Smooth muscle cell (in vitro differentiated cells): ENCODE data around the gene ARTN. TPM values are rescaled to one million over a fixed set of nuclear protein-coding genes. Genes with fewer than 3 reads are reported as not detected.
A peak's percentile ranks its signal among the peaks of the same experiment; 100 is the strongest.

Experiments
- DNase-seq: peaks from one replicate; lab custom pipeline; 2025; ENCODE audit not compliant: unreplicated experiment; lab: John Stamatoyannopoulos, UW
- H2AFZ ChIP-seq: fragments of 200-600 bp; sonication (generic); 2 replicates; pipeline ENCODE4 v1.6.0; 2016; ENCODE audit warnings: antibody characterized with exemption, low read depth, mild to moderate bottlenecking
- H3F3A ChIP-seq: fragments of 200-600 bp; sonication (generic); 2 replicates; pipeline ENCODE4 v1.6.0; 2017; ENCODE audit warnings: antibody characterized with exemption, low read depth
- H3K27ac ChIP-seq: fragments of 200-600 bp; sonication (generic); 2 replicates; pipeline ENCODE4 v1.5.1; 2016; ENCODE audit warnings: low read depth, mild to moderate bottlenecking
- H3K27me3 ChIP-seq: fragments of 200-600 bp; sonication (generic); 2 replicates; pipeline ENCODE4 v1.6.1; 2016; ENCODE audit warnings: low read depth, mild to moderate bottlenecking
- H3K36me3 ChIP-seq: fragments of 200-600 bp; sonication (generic); 2 replicates; pipeline ENCODE4 v1.5.1; 2016; ENCODE audit warnings: low read depth
- H3K4me1 ChIP-seq: fragments of 200-600 bp; sonication (generic); 2 replicates; pipeline ENCODE4 v1.5.1; 2016; ENCODE audit warnings: low read depth
- H3K4me2 ChIP-seq: fragments of 200-600 bp; sonication (generic); 2 replicates; pipeline ENCODE4 v1.6.0; 2016; ENCODE audit warnings: mild to moderate bottlenecking
- H3K4me3 ChIP-seq: fragments of 200-600 bp; sonication (generic); 2 replicates; pipeline ENCODE4 v1.5.1; 2016; ENCODE audit warnings: mild to moderate bottlenecking
- H3K79me2 ChIP-seq: fragments of 200-600 bp; sonication (generic); 2 replicates; pipeline ENCODE4 v1.6.0; 2016; ENCODE audit warnings: low read depth, mild to moderate bottlenecking
- H3K9ac ChIP-seq: fragments of 200-600 bp; sonication (generic); 2 replicates; pipeline ENCODE4 v1.6.0; 2016; ENCODE audit warnings: low read depth
- H3K9me3 ChIP-seq: fragments of 200-600 bp; sonication (generic); replicated peaks from 2 replicates; pipeline ENCODE4 v1.5.1; 2016; ENCODE audit warnings: low read depth
- H4K20me1 ChIP-seq: fragments of 200-600 bp; sonication (generic); 2 replicates; pipeline ENCODE4 v1.6.0; 2016; ENCODE audit warnings: low read depth
- CTCF ChIP-seq: fragments of 200-600 bp; sonication (generic); IDR thresholded peaks from 2 replicates; pipeline ENCODE4 v1.5.1; 2017; ENCODE audit warnings: borderline replicate concordance, mild to moderate bottlenecking, antibody characterized with exemption; ENCODE audit not compliant: insufficient read depth, poor library complexity, severe bottlenecking
- WGBS: methylation state at CpG from one replicate; pipeline ENCODE4 v1.1.7; 2016; ENCODE audit warnings: low lambda C conversion rate; 5-methylcytosine and 5-hydroxymethylcytosine counted together
- polyA plus RNA-seq: library from polyadenylated mRNA; unstranded; fragments of >200 nt; fragmentation: Nextera tagmentation; extraction: Ambion mirVana; gene quantifications from 2 replicates; pipeline ENCODE4 v1.2.1, GENCODE V29; 2016
- total RNA-seq: library from RNA; depleted of rRNA; stranded (reverse); fragments of >200 nt; gene quantifications from 2 replicates; pipeline ENCODE4 v1.2.3, GENCODE V29; 2014

The ARTN gene
- total RNA-seq (0.36 TPM in 1 of 2 replicates, not detected in the other), polyA plus RNA-seq (0.27 and 0.34 TPM in 2 replicates)

DNA sequence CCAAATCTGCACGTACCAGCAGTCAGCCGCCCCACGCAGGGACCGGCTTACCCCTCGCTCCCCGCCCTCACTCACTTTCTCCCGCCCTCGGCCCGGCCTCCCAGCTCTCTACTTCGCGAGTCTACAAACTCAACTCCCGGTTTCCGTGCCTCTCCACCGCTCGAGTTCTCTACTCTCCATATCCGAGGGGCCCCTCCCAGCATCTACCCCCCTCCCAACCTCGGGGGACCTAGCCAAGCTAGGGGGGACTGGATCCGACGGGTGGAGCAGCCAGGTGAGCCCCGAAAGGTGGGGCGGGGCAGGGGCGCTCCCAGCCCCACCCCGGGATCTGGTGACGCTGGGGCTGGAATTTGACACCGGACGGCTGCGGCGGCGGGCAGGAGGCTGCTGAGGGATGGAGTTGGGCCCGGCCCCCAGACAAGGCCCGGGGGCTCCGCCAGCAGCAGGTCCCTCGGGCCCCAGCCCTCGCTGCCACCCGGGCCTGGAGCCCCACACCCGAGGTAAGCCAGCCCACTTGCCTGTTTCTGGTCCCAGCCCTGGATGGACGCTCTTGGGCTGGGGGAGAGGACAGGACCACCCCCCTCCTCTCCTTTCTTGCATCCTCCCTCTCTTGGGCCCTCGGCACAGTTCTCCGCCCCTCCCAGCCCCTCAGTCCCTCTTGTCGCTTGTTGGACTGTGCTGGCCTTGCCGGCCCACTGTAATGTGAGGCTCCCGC lies at the start of gene ARTN:
Gene ARTN (plus strand): TSS at position 416 of the 715 bp plus-strand sequence. CDS start 1,856 bp downstream, outside the sequence.
- peak; percentile 48 for DNase-seq

DNA sequence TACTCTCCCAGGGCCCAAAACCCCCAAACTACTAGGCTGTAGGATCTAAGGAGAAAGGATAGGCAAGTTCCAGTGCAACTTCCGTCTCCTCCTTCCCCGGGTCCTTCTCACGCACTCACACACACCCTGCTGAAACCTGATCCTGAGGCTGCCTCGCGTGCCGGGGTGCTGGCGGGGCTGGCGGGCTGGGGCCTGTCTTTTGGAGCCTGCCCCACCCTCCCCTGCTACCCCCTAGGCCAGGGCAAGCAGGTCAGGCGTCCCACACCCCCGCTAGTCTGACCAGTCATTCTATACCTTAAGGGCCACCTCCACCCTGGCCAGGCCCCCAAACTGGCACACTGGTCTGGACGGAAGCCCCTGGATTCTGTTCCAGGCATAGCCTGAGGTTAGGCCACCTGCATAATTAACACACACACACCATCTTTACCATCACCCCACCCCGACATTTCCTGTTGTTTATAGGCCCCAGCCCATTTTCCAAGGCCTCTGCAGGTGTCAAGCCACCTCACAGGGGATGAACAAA lies 48.3 kb upstream of the ARTN start:
- H2AFZ ChIP-seq, result no peak overlapping the region
- no peak for TF ChIP-seq CTCF
- no peaks in the 10 kb centered on the region for H3K36me3 ChIP-seq
- H3K79me2 ChIP-seq, result no peaks in the 10 kb centered on the region
- no peak for DNase-seq
- H3K27me3 ChIP-seq, result no peaks in the 10 kb centered on the region
- no peaks in the 10 kb centered on the region for H4K20me1 ChIP-seq
- no peaks in the 10 kb centered on the region for H3F3A ChIP-seq
- H3K4me2 ChIP-seq, result no peak overlapping the region
- no peaks in the 10 kb centered on the region for H3K9me3 ChIP-seq
- H3K27ac ChIP-seq, result no peak overlapping the region
- H3K9ac ChIP-seq, result no peak overlapping the region
- no peak overlapping the region for H3K4me3 ChIP-seq
- WGBS, result 49% methylated on average over 6 of the region's 12 CpGs
- H3K4me1 ChIP-seq, result peaks cover 12% of the 10 kb centered on the region

More for the DNA sequence above, at the start of gene ARTN:
- TF ChIP-seq CTCF, result no peak
- Histone ChIP-seq H3K4me2 (peak within 1 kb of the TSS; percentile 91), H3K36me3 (no peaks in the 10 kb centered on the region), H3K27me3 (peaks cover 21% of the 10 kb centered on the region), H2AFZ (no peak within 1 kb of the TSS), H3K4me1 (no peaks in the 10 kb centered on the region), H3K9me3 (no peaks in the 10 kb centered on the region), H3K79me2 (no peaks in the 10 kb centered on the region), H3K4me3 (peak within 1 kb of the TSS; percentile 52), H3K9ac (peak within 1 kb of the TSS; percentile 18), H3K27ac (no peak within 1 kb of the TSS), H3F3A (no peaks in the 10 kb centered on the region), H4K20me1 (no peaks in the 10 kb centered on the region)
- 3% methylated on average over 20 of the region's 42 CpGs for WGBS

GRCh38 chr1:43887748-43888147 lies 45.9 kb upstream of the ARTN start:
- Histone ChIP-seq H2AFZ (no peak overlapping the region), H3F3A (no peaks in the 10 kb centered on the region), H3K36me3 (no peaks in the 10 kb centered on the region), H3K9me3 (no peaks in the 10 kb centered on the region), H3K27me3 (no peaks in the 10 kb centered on the region), H3K27ac (no peak overlapping the region), H4K20me1 (no peaks in the 10 kb centered on the region), H3K79me2 (no peaks in the 10 kb centered on the region), H3K9ac (no peak overlapping the region), H3K4me1 (peaks cover 12% of the 10 kb centered on the region), H3K4me3 (no peak overlapping the region), H3K4me2 (no peak overlapping the region)
- no peak for TF ChIP-seq CTCF
- DNase-seq, result no peak

- Histone ChIP-seq H3K27me3 (no peaks in the 10 kb centered on the region), H3K4me3 (no peak overlapping the region), H3K9me3 (no peaks in the 10 kb centered on the region), H3F3A (no peaks in the 10 kb centered on the region), H3K4me1 (peaks cover 6% of the 10 kb centered on the region), H3K79me2 (no peaks in the 10 kb centered on the region), H2AFZ (no peak overlapping the region), H3K36me3 (no peaks in the 10 kb centered on the region), H3K9ac (no peak overlapping the region), H3K4me2 (no peak overlapping the region), H3K27ac (no peak overlapping the region), H4K20me1 (no peaks in the 10 kb centered on the region)
- DNase-seq, result no peak
- WGBS, result 85% methylated on average over 5 of the region's 5 CpGs
- TF ChIP-seq CTCF, result no peak
Measured at GRCh38 chr1:43890815-43891214, 42.8 kb upstream of the ARTN start.
